ENCODE results near the gene LRRK1. TPM values are rescaled to one million over a fixed set of nuclear protein-coding genes. Genes with fewer than 3 reads are reported as not detected.

Gene LRRK1, protein sequence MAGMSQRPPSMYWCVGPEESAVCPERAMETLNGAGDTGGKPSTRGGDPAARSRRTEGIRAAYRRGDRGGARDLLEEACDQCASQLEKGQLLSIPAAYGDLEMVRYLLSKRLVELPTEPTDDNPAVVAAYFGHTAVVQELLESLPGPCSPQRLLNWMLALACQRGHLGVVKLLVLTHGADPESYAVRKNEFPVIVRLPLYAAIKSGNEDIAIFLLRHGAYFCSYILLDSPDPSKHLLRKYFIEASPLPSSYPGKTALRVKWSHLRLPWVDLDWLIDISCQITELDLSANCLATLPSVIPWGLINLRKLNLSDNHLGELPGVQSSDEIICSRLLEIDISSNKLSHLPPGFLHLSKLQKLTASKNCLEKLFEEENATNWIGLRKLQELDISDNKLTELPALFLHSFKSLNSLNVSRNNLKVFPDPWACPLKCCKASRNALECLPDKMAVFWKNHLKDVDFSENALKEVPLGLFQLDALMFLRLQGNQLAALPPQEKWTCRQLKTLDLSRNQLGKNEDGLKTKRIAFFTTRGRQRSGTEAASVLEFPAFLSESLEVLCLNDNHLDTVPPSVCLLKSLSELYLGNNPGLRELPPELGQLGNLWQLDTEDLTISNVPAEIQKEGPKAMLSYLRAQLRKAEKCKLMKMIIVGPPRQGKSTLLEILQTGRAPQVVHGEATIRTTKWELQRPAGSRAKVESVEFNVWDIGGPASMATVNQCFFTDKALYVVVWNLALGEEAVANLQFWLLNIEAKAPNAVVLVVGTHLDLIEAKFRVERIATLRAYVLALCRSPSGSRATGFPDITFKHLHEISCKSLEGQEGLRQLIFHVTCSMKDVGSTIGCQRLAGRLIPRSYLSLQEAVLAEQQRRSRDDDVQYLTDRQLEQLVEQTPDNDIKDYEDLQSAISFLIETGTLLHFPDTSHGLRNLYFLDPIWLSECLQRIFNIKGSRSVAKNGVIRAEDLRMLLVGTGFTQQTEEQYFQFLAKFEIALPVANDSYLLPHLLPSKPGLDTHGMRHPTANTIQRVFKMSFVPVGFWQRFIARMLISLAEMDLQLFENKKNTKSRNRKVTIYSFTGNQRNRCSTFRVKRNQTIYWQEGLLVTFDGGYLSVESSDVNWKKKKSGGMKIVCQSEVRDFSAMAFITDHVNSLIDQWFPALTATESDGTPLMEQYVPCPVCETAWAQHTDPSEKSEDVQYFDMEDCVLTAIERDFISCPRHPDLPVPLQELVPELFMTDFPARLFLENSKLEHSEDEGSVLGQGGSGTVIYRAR (N-terminal part only)
- total RNA-seq (2022; extraction: Qiagen RNA extraction): 11.0 to 19.6 TPM (median 17.9 TPM) in 5 replicates

DNA sequence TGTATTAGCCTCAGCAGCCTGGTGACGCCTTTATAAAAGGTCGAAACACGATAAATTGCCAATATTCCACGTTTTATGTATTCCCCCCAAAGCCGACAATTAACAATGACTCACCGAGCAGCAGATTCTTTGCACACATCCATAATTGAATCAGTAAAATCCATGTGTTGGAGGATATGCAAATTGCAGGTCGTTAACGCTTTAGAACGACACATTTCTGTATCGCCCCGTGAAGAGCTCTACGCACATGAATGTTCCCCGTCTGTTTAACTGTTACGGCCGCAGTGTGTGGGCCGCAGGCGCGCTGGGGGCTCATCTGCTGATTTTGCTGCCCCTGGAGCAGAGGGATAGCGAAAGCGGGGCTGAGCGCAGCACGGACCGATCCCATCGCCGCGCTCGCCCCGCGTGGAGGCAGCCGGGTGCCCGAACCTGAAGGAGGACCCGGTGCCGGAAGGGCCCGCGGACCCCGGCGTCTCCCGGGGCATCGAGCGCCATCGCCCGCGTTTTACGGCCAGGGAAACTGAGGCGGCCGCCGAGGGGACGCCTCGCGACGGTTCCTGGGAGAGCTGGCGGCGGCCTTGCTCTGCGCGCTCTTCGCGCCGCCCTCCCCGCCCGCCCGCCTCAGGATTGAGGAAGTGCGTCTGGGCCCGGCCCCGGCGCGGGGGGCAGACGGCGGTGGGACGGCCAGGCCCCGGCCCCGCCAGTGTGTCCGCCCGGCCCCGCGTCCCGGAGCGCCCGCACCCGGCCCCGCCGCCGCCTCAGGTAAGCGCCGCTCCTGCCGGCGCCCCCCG, at the start of gene LRRK1:
LRRK1 (plus strand) TSS at position 668 of the 791 bp plus-strand sequence. CDS start 5,276 bp downstream, outside the sequence.

DNA sequence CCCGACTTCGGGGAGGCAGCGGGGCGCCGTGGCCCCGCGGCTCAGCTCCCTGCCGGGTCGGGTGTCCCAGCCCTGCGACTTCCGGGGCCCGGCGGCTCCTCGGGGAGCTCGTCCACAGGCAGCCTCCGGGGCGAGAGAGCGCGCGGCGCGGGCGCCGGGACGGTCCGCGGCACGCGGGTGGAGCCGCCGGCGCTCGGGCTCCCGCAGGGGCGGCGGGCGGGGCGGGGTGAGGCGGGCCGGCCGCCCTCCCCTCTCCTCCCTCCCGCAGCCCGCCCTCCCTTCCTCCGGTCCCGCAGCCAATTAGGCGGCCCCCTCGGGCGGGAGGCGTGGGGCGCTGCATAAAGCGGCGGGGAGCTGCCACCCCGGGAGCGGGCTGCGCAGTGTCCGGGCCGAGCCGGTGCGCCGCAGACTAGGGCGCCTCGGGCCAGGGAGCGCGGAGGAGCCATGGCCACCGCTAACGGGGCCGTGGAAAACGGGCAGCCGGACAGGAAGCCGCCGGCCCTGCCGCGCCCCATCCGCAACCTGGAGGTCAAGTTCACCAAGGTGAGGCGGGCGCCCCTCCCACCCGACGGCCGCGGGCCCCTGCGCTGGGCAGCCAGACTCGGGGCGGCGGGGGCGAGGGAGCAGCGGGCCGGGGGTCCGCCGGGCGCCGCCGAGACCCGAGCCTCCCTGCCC, 39.6 kb upstream of the LRRK1 start, which contains the start of gene ALDH1A3:
ALDH1A3 (plus strand) TSS at position 368 of the 675 bp plus-strand sequence; CDS start at position 445, 77 bp downstream.

Other genes starting within 250 kb of the LRRK1 start
- 16.7 to 26.3 TPM (median 22.4 TPM) in 5 replicates for gene ALDH1A3, start 39.5 kb upstream of the LRRK1 start, total RNA-seq (2022; extraction: Qiagen RNA extraction)